ENCODE data around the gene EHD4. TPM values are rescaled to one million over a fixed set of nuclear protein-coding genes. Genes with fewer than 3 reads are reported as not detected.
A peak's percentile ranks its signal among the peaks of the same experiment; 100 is the strongest.

The EHD4 gene
- total RNA-seq, 2 donors from 2014 or later = 13.8 to 16.9 TPM

DNA sequence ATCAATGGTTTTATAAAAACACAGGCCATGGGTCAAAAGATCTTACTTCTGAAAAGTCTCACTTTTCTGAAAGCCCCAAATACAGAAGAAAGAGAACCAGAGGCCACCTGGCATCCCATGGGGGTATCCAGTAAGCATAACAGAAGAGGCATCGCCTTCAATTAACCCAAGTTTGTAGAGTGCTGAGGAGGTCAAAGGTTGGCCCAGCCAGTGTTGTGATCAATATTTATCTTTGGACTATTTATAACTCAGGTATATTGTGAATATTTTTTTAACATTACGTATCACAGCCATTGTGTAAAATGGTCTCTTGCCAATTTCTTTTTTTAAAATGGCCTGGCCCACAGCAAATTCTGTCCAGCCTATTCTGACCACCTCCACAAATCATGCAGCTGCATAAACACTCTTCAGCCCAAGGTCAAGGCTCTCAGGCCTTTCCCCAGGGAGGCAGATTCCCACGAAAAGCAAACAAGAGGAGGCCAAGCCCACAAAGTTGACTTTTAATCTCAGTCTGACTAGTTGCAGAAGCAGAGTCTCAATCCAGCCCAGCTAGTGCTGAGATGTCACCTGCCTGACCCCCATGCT lies 52.3 kb downstream of the EHD4 start:
- 20 to 22% methylated on average over 3 of the region's 3 CpGs for WGBS, 2 donors
- H3K4me1 ChIP-seq = peaks cover 87% of the 10 kb centered on the region
- ATAC-seq = peak; percentile 71

DNA sequence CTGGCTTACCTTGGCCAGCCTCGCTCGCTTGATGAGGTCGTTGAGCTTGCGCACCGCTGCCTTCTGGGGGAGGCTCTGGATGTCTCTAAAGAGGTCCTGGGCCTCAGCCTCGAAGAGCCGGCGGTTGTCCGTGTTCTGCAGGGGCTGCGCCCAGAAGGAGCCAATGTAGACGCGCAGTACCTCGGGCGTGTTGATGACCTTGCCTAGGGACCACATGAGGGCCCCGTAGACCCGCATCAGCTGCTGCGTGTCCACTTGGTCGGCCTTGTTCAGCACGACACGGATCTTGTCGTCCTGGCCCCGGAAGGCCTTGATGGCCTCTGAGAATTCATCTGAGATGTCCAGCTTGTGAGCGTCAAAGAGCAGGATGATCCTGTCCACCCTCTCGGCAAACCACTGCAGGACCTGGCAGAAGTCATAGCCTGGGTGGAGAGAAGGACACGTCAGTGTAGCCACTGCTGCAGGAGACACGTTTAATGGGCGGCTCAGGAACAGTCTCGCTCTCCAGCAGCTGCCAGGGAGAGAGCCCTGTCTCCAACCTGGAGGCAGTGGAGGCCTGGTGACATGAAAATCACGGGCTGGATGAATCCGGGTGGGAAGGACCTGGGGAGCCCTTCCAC lies 53.0 kb downstream of the EHD4 start:
- peaks cover 94% of the 10 kb centered on the region for H3K4me1 ChIP-seq
- no peaks in the 10 kb centered on the region for H3K36me3 ChIP-seq (replicated peaks in 1 of 2; ENCODE audit: insufficient read depth in 1 of 2, low read depth in 2 of 2)
- ATAC-seq (peak; percentile 49), DNase-seq (peak; percentile 62 to 74 (median 65))
- H3K27ac ChIP-seq = peak overlapping the region; percentile 83 to 92 (median 86)
- no peaks in the 10 kb centered on the region for H3K9me3 ChIP-seq
- TF ChIP-seq CTCF (IDR thresholded peaks at IDR 0.05) (no peak), POLR2A (IDR thresholded peaks at IDR 0.05) (peak in 2 of 3 donors; percentile 35 to 60)
- intact Hi-C loops (cut with DNase I) = no loop called here
- no peaks in the 10 kb centered on the region for H3K27me3 ChIP-seq
- H3K4me3 ChIP-seq = no peak overlapping the region
- WGBS, 2 donors = 26 to 36% methylated on average over 3 to 30 of the region's 30 CpGs

More for the DNA sequence above, 52.3 kb downstream of the EHD4 start:
- H3K36me3 ChIP-seq (replicated peaks in 1 of 2; ENCODE audit: insufficient read depth in 1 of 2, low read depth in 2 of 2) = no peaks in the 10 kb centered on the region
- H3K4me3 ChIP-seq = no peak overlapping the region
- peak overlapping the region; percentile 83 to 92 (median 86) for H3K27ac ChIP-seq
- peak; percentile 70 to 89 (median 84) for DNase-seq
- intact Hi-C loops (cut with DNase I) = loop anchor here (10.0 kb wide), 1 partner anchor 55 kb away; the partner anchor contains the start of gene EHD4
- no peaks in the 10 kb centered on the region for H3K9me3 ChIP-seq
- no peaks in the 10 kb centered on the region for H3K27me3 ChIP-seq
- TF ChIP-seq CTCF (IDR thresholded peaks at IDR 0.05) (peak in 1 of 7 experiments; percentile 9), POLR2A (IDR thresholded peaks at IDR 0.05) (no peak)

- H3K27me3 ChIP-seq = no peaks in the 10 kb centered on the region
- TF ChIP-seq CTCF (IDR thresholded peaks at IDR 0.05) (no peak), POLR2A (IDR thresholded peaks at IDR 0.05) (no peak)
- H3K4me3 ChIP-seq = no peak overlapping the region
- intact Hi-C loops (cut with DNase I) = no loop called here
- DNase-seq = peak in 2 of 4 donors; percentile 42 to 47
- no peaks in the 10 kb centered on the region for H3K36me3 ChIP-seq (replicated peaks in 1 of 2; ENCODE audit: insufficient read depth in 1 of 2, low read depth in 2 of 2)
- 32% methylated on average over 4 to 8 of the region's 8 CpGs for WGBS, 2 donors
- ATAC-seq = no peak
- peak overlapping the region; percentile 83 to 92 (median 86) for H3K27ac ChIP-seq
- peaks cover 96% of the 10 kb centered on the region for H3K4me1 ChIP-seq
- H3K9me3 ChIP-seq = no peaks in the 10 kb centered on the region
Observed at GRCh38 chr15:41918506-41919126, 53.7 kb downstream of the EHD4 start.

GRCh38 chr15:41917767-41918430 lies 54.5 kb downstream of the EHD4 start:
- WGBS, 2 donors = 33 to 39% methylated on average over 10 of the region's 10 CpGs
- Histone ChIP-seq H3K4me1 (peaks cover 94% of the 10 kb centered on the region), H3K36me3 (replicated peaks in 1 of 2; ENCODE audit: insufficient read depth in 1 of 2, low read depth in 2 of 2) (no peaks in the 10 kb centered on the region), H3K9me3 (no peaks in the 10 kb centered on the region), H3K4me3 (no peak overlapping the region), H3K27me3 (no peaks in the 10 kb centered on the region), H3K27ac (peak overlapping the region; percentile 83 to 92 (median 86))
- TF ChIP-seq CTCF (IDR thresholded peaks at IDR 0.05) (no peak), POLR2A (IDR thresholded peaks at IDR 0.05) (peak in 2 of 3 donors; percentile 40 to 52)
- intact Hi-C loops (cut with DNase I) = no loop called here
- DNase-seq = peak; percentile 69 to 85 (median 82)
- ATAC-seq = peak; percentile 61

Measured in body of pancreas (tissue), 4 donors.